Mesodermal cell (in vitro differentiated cells): ENCODE data around the gene PCDH9.

ENCODE experiments used
- H3K27ac ChIP-seq: 2 replicates; pipeline ENCODE4 v1.7.0; 2013; ENCODE audit warnings: mild to moderate bottlenecking, low read depth, low read length, moderate library complexity; ENCODE audit not compliant: severe bottlenecking
- H3K36me3 ChIP-seq: 2 replicates; pipeline ENCODE4 v1.7.1; 2013; ENCODE audit warnings: mild to moderate bottlenecking, low read length, moderate library complexity; ENCODE audit not compliant: control insufficient read depth, insufficient read depth
- H3K4me1 ChIP-seq: one replicate; pipeline ENCODE4 v1.7.1; 2013; ENCODE audit warnings: mild to moderate bottlenecking, low read length; ENCODE audit not compliant: insufficient read depth, control insufficient read depth, poor library complexity, severe bottlenecking
- H3K4me3 ChIP-seq: 2 replicates; pipeline ENCODE4 v1.7.0; 2013; ENCODE audit warnings: low read length, control low read depth, mild to moderate bottlenecking; ENCODE audit not compliant: insufficient read depth, poor library complexity, severe bottlenecking; ENCODE audit errors: extremely low read depth
- H3K9me3 ChIP-seq: 2 replicates; pipeline ENCODE4 v1.7.1; 2013; ENCODE audit warnings: mild to moderate bottlenecking, low read length, moderate library complexity; ENCODE audit not compliant: control insufficient read depth
- WGBS, 2 experiments: methylation state at CpG; one replicate each; pipeline ENCODE4 v1.1.5; 2013; ENCODE audit warnings: missing lambda C conversion rate in 2 of 2; ENCODE audit not compliant: insufficient coverage in 2 of 2; 5-methylcytosine and 5-hydroxymethylcytosine counted together

The PCDH9 gene

DNA sequence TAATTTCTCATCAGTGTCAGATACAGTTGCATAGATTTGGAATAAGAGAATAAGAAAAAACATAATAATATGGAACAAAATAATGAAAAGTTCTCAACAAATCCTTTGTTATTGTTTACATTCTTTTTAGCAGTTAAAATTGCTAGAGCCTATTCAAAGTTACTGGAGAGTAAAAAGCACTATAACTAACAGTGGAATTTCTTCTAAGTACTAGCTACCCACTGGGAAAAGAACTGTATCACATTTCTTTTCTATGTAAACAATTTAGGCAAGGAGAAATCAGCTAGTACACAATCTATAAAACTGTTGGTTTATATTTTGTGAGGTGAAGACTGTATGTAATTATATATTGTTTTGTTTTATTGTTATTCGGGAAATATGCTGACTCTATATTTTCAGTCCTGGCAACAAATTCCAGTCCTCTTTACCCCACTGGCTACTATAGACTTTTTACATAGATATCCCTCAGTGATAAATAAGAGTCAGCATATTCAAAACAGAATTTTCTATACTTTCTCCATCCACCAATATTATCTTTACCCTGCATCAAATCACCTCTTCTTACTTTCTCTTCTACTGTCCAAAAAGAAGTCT is 222.0 kb downstream of the PCDH9 start:
- no peaks in the 10 kb centered on the region for H3K4me1 ChIP-seq
- no CpG with 5 or more reads among the region's 1 CpG for WGBS, 2 experiments
- H3K9me3 ChIP-seq: no peaks in the 10 kb centered on the region
- H3K4me3 ChIP-seq: no peak overlapping the region
- H3K27ac ChIP-seq: no peak overlapping the region
- no peaks in the 10 kb centered on the region for H3K36me3 ChIP-seq

GRCh38 chr13:67004511-67004910 is 225.6 kb downstream of the PCDH9 start:
- H3K9me3 ChIP-seq: no peaks in the 10 kb centered on the region
- WGBS, 2 experiments: no CpG with 5 or more reads among the region's 1 CpG
- H3K27ac ChIP-seq: no peak overlapping the region
- H3K36me3 ChIP-seq: no peaks in the 10 kb centered on the region
- H3K4me3 ChIP-seq: no peak overlapping the region
- no peaks in the 10 kb centered on the region for H3K4me1 ChIP-seq

DNA sequence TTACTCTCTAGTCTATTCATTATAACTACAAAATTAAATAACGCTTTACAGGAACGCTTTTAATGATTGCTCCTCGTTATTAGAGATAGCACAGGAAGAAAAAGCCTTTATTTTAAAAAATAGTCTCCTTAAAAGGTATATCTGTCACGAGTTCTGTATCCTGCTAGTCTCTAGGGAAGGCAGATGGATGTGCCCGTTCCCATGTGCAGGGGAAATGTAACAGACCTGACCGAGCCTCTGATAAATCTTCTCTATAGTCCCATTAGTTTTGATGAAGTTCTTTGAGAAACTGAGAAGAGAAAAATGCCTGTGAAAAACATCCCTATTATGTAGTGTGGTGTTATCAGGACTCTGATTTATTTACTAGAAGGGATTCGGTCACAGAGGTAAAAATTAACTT is 226.4 kb downstream of the PCDH9 start:
- 100% methylated on average over 2 of the region's 7 CpGs; no CpG with 5 or more reads in 1 of the 2 experiments for WGBS, 2 experiments
- no peaks in the 10 kb centered on the region for H3K36me3 ChIP-seq
- H3K4me1 ChIP-seq: no peaks in the 10 kb centered on the region
- H3K9me3 ChIP-seq: no peaks in the 10 kb centered on the region
- H3K4me3 ChIP-seq: no peak overlapping the region
- H3K27ac ChIP-seq: no peak overlapping the region

DNA sequence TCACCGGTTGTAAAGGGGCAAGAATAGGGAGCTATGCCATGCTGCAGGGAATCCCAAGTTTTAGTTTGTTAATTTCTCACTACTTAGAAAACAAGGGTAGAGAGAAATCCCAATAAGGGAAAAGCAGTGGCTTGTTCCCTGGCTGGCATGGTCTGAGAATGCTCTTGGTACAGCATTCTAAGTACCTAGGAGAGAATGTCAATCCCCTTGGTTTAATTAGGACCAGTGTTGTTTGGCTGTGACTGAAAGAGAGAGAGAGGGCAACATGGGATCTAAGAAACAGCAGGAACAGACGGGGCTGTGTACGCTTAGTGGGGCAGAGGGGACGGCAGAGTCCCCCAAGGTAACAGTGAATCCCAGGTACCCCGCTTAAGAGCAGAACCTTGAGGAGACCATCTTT is 228.8 kb downstream of the PCDH9 start:
- Histone ChIP-seq H3K27ac (no peak overlapping the region), H3K4me1 (no peaks in the 10 kb centered on the region), H3K4me3 (no peak overlapping the region), H3K36me3 (no peaks in the 10 kb centered on the region), H3K9me3 (no peaks in the 10 kb centered on the region)
- 67 to 92% methylated on average over 1 to 2 of the region's 5 CpGs for WGBS, 2 experiments

- H3K27ac ChIP-seq: no peak overlapping the region
- no CpG with 5 or more reads among the region's 1 CpG for WGBS, 2 experiments
- H3K4me3 ChIP-seq: no peak overlapping the region
- no peaks in the 10 kb centered on the region for H3K9me3 ChIP-seq
- no peaks in the 10 kb centered on the region for H3K36me3 ChIP-seq
- H3K4me1 ChIP-seq: no peaks in the 10 kb centered on the region
These were observed 233.6 kb downstream of the PCDH9 start for GRCh38 chr13:66996503-66996902.

GRCh38 chr13:66995203-66995611 is 234.9 kb downstream of the PCDH9 start:
- Histone ChIP-seq H3K27ac (no peak overlapping the region), H3K36me3 (no peaks in the 10 kb centered on the region), H3K9me3 (no peaks in the 10 kb centered on the region), H3K4me1 (no peaks in the 10 kb centered on the region), H3K4me3 (no peak overlapping the region)
- 83 to 87% methylated on average over 5 of the region's 5 CpGs for WGBS, 2 experiments

- WGBS, 2 experiments: 77 to 93% methylated on average over 3 to 5 of the region's 9 CpGs
- Histone ChIP-seq H3K4me1 (no peaks in the 10 kb centered on the region), H3K9me3 (no peaks in the 10 kb centered on the region), H3K36me3 (no peaks in the 10 kb centered on the region), H3K4me3 (no peak overlapping the region), H3K27ac (no peak overlapping the region)
These were observed 235.5 kb downstream of the PCDH9 start for GRCh38 chr13:66994517-66995202.

- H3K4me1 ChIP-seq: no peaks in the 10 kb centered on the region
- 26 to 33% methylated on average over 7 to 10 of the region's 13 CpGs for WGBS, 2 experiments
- no peaks in the 10 kb centered on the region for H3K36me3 ChIP-seq
- no peaks in the 10 kb centered on the region for H3K9me3 ChIP-seq
- H3K27ac ChIP-seq: no peak overlapping the region
- H3K4me3 ChIP-seq: no peak overlapping the region
These were observed 236.0 kb downstream of the PCDH9 start for GRCh38 chr13:66994097-66994496.

- Histone ChIP-seq H3K9me3 (no peaks in the 10 kb centered on the region), H3K27ac (no peak overlapping the region), H3K4me1 (no peaks in the 10 kb centered on the region), H3K4me3 (no peak overlapping the region), H3K36me3 (no peaks in the 10 kb centered on the region)
- WGBS, 2 experiments: no CpG with 5 or more reads among the region's 2 CpGs
These were observed 237.4 kb downstream of the PCDH9 start for GRCh38 chr13:66992719-66993118.

DNA sequence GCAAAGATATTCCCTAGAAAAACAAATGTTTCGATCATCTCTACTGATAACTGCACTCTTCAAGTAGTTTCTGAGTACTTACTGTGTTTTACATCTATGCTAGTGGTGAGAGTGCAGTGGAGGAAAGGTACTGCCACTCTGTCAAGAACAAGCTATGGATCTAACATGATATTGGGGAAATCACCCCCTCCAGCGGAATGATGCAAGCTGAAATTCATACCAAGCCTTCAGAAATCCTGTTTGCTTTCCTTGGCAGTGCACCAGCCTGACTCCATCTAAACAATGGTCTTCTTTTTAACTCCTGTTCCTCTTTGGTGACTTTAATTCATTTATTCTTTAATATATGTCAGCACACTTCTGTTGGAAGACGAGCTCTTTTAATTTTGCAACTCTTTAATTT is 238.0 kb downstream of the PCDH9 start:
- H3K27ac ChIP-seq: no peak overlapping the region
- no peaks in the 10 kb centered on the region for H3K9me3 ChIP-seq
- H3K36me3 ChIP-seq: no peaks in the 10 kb centered on the region
- WGBS, 2 experiments: no CpG with 5 or more reads among the region's 3 CpGs
- no peak overlapping the region for H3K4me3 ChIP-seq
- H3K4me1 ChIP-seq: no peaks in the 10 kb centered on the region

- no peak overlapping the region for H3K27ac ChIP-seq
- H3K4me1 ChIP-seq: no peaks in the 10 kb centered on the region
- no peaks in the 10 kb centered on the region for H3K36me3 ChIP-seq
- H3K9me3 ChIP-seq: no peaks in the 10 kb centered on the region
- no peak overlapping the region for H3K4me3 ChIP-seq
These were observed 245.9 kb downstream of the PCDH9 start for GRCh38 chr13:66984241-66984640.
